HEK293 (cell line): Measurements from ENCODE around the gene COL8A1.
A peak's percentile ranks its signal among the peaks of the same experiment; 100 is the strongest.

Experiments
- CTCF ChIA-PET: fragments of 350-600 bp; formaldehyde crosslinking; extraction: SDS; loops from one replicate; lab custom pipeline; 2021; ENCODE audit warnings: antibody characterized with exemption; lab: Yijun Ruan, JAX
- POLR2A ChIA-PET: fragments of 300-600 bp; formaldehyde crosslinking; extraction: SDS; loops from one replicate; lab custom pipeline; 2020; ENCODE audit warnings: antibody characterized with exemption, inconsistent platforms; lab: Yijun Ruan, JAX
- H3K27ac ChIP-seq: fragments of 200-500 bp; sonication (Bioruptor generic); 2 replicates; pipeline ENCODE4 v1.5.1; 2014; ENCODE audit warnings: low read depth, low read length, control low read depth, inconsistent platforms; ENCODE audit errors: extremely low read depth
- H3K36me3 ChIP-seq, 2 experiments: fragments of 200-500 bp in 1 of 2; sonication (Bioruptor generic) in 1 of 2; 1 replicate in 1 of 2; 2 replicates in 1 of 2; pipeline ENCODE4 v1.5.1; 2014 to 2017; ENCODE audit warnings: inconsistent platforms in 2 of 2, low read length in 2 of 2; ENCODE audit not compliant: control insufficient read depth in 2 of 2, insufficient read depth in 1 of 2
- H3K4me1 ChIP-seq: fragments of 200-500 bp; sonication (Bioruptor generic); 2 replicates; pipeline ENCODE4 v1.5.1; 2014; ENCODE audit warnings: mild to moderate bottlenecking, low read length, inconsistent platforms; ENCODE audit not compliant: control insufficient read depth, insufficient read depth
- H3K4me3 ChIP-seq: 2 replicates; pipeline ENCODE4 v1.5.1; 2011; ENCODE audit warnings: low read depth, mild to moderate bottlenecking, control low read depth, low read length, moderate library complexity
- H3K9me3 ChIP-seq: fragments of 200-500 bp; sonication (Bioruptor generic); 2 replicates; pipeline ENCODE4 v1.5.1; 2014; ENCODE audit warnings: low read depth, low read length, inconsistent platforms; ENCODE audit not compliant: control insufficient read depth, insufficient read depth
- KLF16 ChIP-seq: fragments of 450-650 bp; formaldehyde crosslinking; IDR thresholded peaks from 2 replicates; pipeline ENCODE4 v1.5.1; 2017; ENCODE audit warnings: missing biosample characterization, missing genetic modification characterization
- KLF8 ChIP-seq: fragments of 450-650 bp; formaldehyde crosslinking; IDR thresholded peaks from 2 replicates; pipeline ENCODE4 v1.5.1; 2016; ENCODE audit warnings: missing biosample characterization, missing genetic modification characterization
- SCRT2 ChIP-seq: fragments of 450-650 bp; formaldehyde crosslinking; IDR thresholded peaks from 2 replicates; pipeline ENCODE4 v1.5.1; 2016; ENCODE audit warnings: missing biosample characterization, missing genetic modification characterization
- TRIM28 ChIP-seq: IDR thresholded peaks from 2 replicates; pipeline ENCODE4 v1.6.1; 2011; ENCODE audit warnings: low read length, control low read depth, borderline replicate concordance
- ZFHX2 ChIP-seq: fragments of 450-650 bp; formaldehyde crosslinking; conservative IDR thresholded peaks from 2 replicates; pipeline ENCODE4 v1.5.1; 2016; ENCODE audit warnings: missing biosample characterization, missing genetic modification characterization
- ZNF155 ChIP-seq: fragments of 450-650 bp; formaldehyde crosslinking; IDR thresholded peaks from 2 replicates; pipeline ENCODE4 v1.5.1; 2016; ENCODE audit warnings: missing biosample characterization, missing genetic modification characterization
- ZNF398 ChIP-seq: fragments of 450-650 bp; formaldehyde crosslinking; IDR thresholded peaks from 2 replicates; pipeline ENCODE4 v1.5.1; 2017; ENCODE audit warnings: missing biosample characterization, missing genetic modification characterization
- ZNF473 ChIP-seq: fragments of 450-650 bp; formaldehyde crosslinking; IDR thresholded peaks from 2 replicates; pipeline ENCODE4 v1.5.1; 2017; ENCODE audit warnings: missing biosample characterization, missing genetic modification characterization
- ZNF530 ChIP-seq: fragments of 450-650 bp; formaldehyde crosslinking; IDR thresholded peaks from 2 replicates; pipeline ENCODE4 v1.5.1; 2016; ENCODE audit warnings: low read depth, missing biosample characterization, missing genetic modification characterization
- ZNF571 ChIP-seq: fragments of 450-650 bp; formaldehyde crosslinking; IDR thresholded peaks from 2 replicates; pipeline ENCODE4 v1.5.0; 2017; ENCODE audit warnings: missing biosample characterization, missing genetic modification characterization
- ZNF610 ChIP-seq: fragments of 450-650 bp; formaldehyde crosslinking; IDR thresholded peaks from 2 replicates; pipeline ENCODE4 v1.5.1; 2016; ENCODE audit warnings: missing biosample characterization, missing genetic modification characterization, borderline replicate concordance
- ZNF624 ChIP-seq: fragments of 450-650 bp; formaldehyde crosslinking; IDR thresholded peaks from 2 replicates; pipeline ENCODE4 v1.5.1; 2017; ENCODE audit warnings: missing biosample characterization, missing genetic modification characterization
- ZNF707 ChIP-seq: fragments of 450-650 bp; formaldehyde crosslinking; IDR thresholded peaks from 2 replicates; pipeline ENCODE4 v1.5.1; 2016; ENCODE audit warnings: missing biosample characterization, missing genetic modification characterization
- ZSCAN23 ChIP-seq: fragments of 450-650 bp; formaldehyde crosslinking; IDR thresholded peaks from 2 replicates; pipeline ENCODE4 v1.5.1; 2016; ENCODE audit warnings: missing biosample characterization, missing genetic modification characterization
- TF ChIP-seq, protein P1 (sequence below): fragments of 450-650 bp; formaldehyde crosslinking; IDR thresholded peaks from 2 replicates; pipeline ENCODE4 v1.5.1; 2016; ENCODE audit warnings: missing biosample characterization, missing genetic modification characterization
- TF ChIP-seq, protein P2 (sequence below): fragments of 450-650 bp; formaldehyde crosslinking; IDR thresholded peaks from 2 replicates; pipeline ENCODE4 v1.5.1; 2017; ENCODE audit warnings: missing biosample characterization, missing genetic modification characterization
- TF ChIP-seq, protein P3 (sequence below): fragments of 450-650 bp; formaldehyde crosslinking; IDR thresholded peaks from 2 replicates; pipeline ENCODE4 v1.5.1; 2017; ENCODE audit warnings: missing biosample characterization, missing genetic modification characterization

The COL8A1 gene

DNA sequence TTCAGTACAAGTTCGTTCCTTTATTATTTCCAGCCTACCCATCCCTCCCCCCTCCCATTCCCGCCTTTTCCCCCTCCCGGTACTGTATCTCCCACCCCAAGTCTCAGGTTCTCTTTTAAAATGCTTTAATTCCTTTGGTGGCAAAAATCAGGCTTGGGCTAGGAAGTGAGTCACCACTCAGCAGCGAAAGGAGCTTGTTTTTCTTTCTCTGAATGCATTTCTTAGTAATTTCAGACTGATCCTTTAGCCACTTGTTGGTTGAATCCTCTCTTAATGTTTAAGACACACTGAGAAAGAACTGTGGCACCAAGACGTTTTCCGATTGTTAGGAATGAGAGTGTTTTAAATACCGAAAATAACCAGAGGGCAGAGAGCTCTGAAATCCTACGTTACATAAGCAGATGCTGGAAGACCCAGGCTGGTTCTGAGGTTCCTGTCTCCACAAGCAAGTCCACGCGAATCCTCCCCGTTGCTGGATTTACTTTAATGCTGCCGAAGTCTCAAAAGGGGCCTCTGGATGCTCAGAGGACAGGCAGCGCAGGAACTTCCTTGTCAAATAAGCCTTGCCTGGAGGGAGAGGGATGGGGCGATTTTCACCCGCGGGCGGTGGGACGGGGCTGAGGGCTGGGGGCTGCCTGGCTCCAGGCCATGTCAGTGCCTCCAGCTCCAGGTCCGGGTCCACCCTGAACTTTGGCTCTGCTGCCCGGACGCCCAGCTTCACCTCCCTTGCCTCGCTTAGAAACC lies 854 bp upstream of the COL8A1 start (continued):
- TF ChIP-seq KLF16 (tag by site-specific recombination), result no peak
- peak; percentile 88 for TF ChIP-seq ZNF398 (tag by site-specific recombination)
- no peak for TF ChIP-seq ZNF530 (tag by site-specific recombination)
- TF ChIP-seq ZNF473, result no peak
- TF ChIP-seq SCRT2 (tag by site-specific recombination), result peak; percentile 83
- no peak for TF ChIP-seq ZNF155 (tag by site-specific recombination)

GRCh38 chr3:99639579-99639978 lies 1.2 kb downstream of the COL8A1 start:
- TF ChIP-seq ZSCAN23 (tag by site-specific recombination) (no peak), ZFHX2 (tag by site-specific recombination) (peak; percentile 64), ZNF707 (tag by site-specific recombination) (no peak)
- ChIA-PET CTCF (no interaction called here), POLR2A (no interaction called here)
- H3K4me3 ChIP-seq, result no peak overlapping the region
- H3K36me3 ChIP-seq, result no peaks in the 10 kb centered on the region
- H3K9me3 ChIP-seq, result no peaks in the 10 kb centered on the region
- no peak overlapping the region for H3K27ac ChIP-seq
- no peaks in the 10 kb centered on the region for H3K4me1 ChIP-seq

DNA sequence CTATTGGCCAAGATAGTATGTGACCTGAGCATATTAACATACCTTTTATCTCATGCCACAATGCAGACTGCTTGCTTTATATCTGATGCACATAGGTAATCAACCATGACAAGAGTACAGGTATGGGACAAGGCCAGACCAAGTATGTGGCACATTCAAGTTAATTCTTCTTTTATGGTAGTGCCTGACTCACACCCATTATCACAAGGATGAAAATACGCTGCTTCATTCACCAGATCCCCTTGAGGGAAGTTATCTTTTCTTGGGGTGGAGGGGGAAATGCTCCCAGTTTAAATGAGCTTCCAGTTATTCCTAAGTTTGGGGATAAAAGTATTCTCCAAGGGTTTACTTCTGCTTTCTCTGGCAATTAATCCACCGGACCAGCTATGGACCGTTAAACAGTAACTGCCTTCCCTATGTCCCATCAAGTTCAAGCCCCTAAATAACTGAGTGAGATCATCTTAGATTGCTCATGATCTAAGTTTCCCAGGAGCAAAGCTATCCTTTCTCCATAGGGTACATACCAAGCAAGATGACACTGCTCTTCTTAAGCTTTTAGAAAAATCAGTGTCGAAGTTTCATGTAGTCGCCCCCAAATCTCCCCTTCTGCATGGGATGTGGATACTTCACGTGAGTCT lies 1.9 kb downstream of the COL8A1 start:
- Histone ChIP-seq H3K4me3 (no peak overlapping the region), H3K36me3 (no peaks in the 10 kb centered on the region), H3K27ac (no peak overlapping the region), H3K4me1 (no peaks in the 10 kb centered on the region), H3K9me3 (no peaks in the 10 kb centered on the region)
- ChIA-PET CTCF (interaction anchor here (0.7 to 1.0 kb wide), 3 partner anchors 44 to 111 kb away, joined by 3 read pairs; no protein-coding TSS in a partner anchor), POLR2A (no interaction called here)
- TF ChIP-seq, protein P1, sequence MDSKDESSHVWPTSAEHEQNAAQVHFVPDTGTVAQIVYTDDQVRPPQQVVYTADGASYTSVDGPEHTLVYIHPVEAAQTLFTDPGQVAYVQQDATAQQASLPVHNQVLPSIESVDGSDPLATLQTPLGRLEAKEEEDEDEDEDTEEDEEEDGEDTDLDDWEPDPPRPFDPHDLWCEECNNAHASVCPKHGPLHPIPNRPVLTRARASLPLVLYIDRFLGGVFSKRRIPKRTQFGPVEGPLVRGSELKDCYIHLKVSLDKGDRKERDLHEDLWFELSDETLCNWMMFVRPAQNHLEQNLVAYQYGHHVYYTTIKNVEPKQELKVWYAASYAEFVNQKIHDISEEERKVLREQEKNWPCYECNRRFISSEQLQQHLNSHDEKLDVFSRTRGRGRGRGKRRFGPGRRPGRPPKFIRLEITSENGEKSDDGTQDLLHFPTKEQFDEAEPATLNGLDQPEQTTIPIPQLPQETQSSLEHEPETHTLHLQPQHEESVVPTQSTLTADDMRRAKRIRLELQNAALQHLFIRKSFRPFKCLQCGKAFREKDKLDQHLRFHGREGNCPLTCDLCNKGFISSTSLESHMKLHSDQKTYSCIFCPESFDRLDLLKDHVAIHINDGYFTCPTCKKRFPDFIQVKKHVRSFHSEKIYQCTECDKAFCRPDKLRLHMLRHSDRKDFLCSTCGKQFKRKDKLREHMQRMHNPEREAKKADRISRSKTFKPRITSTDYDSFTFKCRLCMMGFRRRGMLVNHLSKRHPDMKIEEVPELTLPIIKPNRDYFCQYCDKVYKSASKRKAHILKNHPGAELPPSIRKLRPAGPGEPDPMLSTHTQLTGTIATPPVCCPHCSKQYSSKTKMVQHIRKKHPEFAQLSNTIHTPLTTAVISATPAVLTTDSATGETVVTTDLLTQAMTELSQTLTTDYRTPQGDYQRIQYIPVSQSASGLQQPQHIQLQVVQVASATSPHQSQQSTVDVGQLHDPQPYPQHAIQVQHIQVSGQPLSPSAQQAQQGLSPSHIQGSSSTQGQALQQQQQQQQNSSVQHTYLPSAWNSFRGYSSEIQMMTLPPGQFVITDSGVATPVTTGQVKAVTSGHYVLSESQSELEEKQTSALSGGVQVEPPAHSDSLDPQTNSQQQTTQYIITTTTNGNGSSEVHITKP (tag by site-specific recombination), result peak; percentile 59; the same call in 1 of the 2 replicates
- no peak for TF ChIP-seq SCRT2 (tag by site-specific recombination)

DNA sequence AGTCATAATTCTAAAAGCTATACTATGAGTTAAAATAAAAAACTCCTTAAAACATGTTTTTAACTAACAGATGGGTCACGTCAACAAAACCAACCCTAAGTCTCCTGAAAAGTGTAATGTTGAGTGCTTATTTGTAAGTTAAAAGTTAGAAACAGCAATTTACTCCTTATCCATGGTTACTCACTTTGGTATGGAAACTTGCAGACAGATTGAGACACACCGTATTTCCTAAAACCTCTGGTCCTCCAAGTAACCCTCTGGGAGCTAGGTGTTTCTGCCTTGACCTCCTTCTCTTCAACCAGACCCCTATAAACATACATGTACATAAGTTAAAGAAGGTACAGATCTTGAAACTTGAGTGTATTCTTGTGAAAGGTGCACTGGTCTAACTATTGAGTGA lies 3.1 kb downstream of the COL8A1 start:
- CTCF ChIA-PET, result interaction anchor here (0.6 to 2.6 kb wide), 4 partner anchors 46 to 618 kb away, joined by 3 to 12 read pairs (median 4); no protein-coding TSS in a partner anchor
- Histone ChIP-seq H3K9me3 (no peaks in the 10 kb centered on the region), H3K4me3 (no peak overlapping the region), H3K36me3 (no peaks in the 10 kb centered on the region), H3K4me1 (no peaks in the 10 kb centered on the region), H3K27ac (no peak overlapping the region)
- POLR2A ChIA-PET, result no interaction called here
- TF ChIP-seq ZNF624 (tag by site-specific recombination) (no peak), ZNF610 (tag by site-specific recombination) (no peak), ZNF571 (tag by site-specific recombination) (no peak), TRIM28 (no peak), KLF8 (tag by site-specific recombination) (no peak)
- TF ChIP-seq, protein P2, sequence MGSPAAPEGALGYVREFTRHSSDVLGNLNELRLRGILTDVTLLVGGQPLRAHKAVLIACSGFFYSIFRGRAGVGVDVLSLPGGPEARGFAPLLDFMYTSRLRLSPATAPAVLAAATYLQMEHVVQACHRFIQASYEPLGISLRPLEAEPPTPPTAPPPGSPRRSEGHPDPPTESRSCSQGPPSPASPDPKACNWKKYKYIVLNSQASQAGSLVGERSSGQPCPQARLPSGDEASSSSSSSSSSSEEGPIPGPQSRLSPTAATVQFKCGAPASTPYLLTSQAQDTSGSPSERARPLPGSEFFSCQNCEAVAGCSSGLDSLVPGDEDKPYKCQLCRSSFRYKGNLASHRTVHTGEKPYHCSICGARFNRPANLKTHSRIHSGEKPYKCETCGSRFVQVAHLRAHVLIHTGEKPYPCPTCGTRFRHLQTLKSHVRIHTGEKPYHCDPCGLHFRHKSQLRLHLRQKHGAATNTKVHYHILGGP (tag by site-specific recombination), result no peak
- TF ChIP-seq, protein P3, sequence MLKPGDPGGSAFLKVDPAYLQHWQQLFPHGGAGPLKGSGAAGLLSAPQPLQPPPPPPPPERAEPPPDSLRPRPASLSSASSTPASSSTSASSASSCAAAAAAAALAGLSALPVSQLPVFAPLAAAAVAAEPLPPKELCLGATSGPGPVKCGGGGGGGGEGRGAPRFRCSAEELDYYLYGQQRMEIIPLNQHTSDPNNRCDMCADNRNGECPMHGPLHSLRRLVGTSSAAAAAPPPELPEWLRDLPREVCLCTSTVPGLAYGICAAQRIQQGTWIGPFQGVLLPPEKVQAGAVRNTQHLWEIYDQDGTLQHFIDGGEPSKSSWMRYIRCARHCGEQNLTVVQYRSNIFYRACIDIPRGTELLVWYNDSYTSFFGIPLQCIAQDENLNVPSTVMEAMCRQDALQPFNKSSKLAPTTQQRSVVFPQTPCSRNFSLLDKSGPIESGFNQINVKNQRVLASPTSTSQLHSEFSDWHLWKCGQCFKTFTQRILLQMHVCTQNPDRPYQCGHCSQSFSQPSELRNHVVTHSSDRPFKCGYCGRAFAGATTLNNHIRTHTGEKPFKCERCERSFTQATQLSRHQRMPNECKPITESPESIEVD (tag by site-specific recombination), result no peak
